H9 (cell line): ENCODE results near the gene ZBTB12. TPM values are rescaled to one million over a fixed set of nuclear protein-coding genes. Genes with fewer than 3 reads are reported as not detected.

ENCODE experiments used
- DNase-seq: peaks from one replicate; pipeline ENCODE4 v3.0.0-alpha.2; 2017
- H2AFZ ChIP-seq: one replicate; pipeline ENCODE4 v1.6.1; 2013; ENCODE audit warnings: mild to moderate bottlenecking, low read length, control low read depth, moderate library complexity
- H2AK5ac ChIP-seq: 2 replicates; pipeline ENCODE4 v1.6.1; 2013; ENCODE audit warnings: low read length, control low read depth, mixed read lengths; ENCODE audit not compliant: insufficient read length
- H2BK120ac ChIP-seq: one replicate; pipeline ENCODE4 v1.6.1; 2013; ENCODE audit warnings: low read depth, mild to moderate bottlenecking, low read length, control low read depth, inconsistent platforms; ENCODE audit not compliant: poor library complexity, severe bottlenecking
- H2BK12ac ChIP-seq: 2 replicates; pipeline ENCODE4 v1.6.1; 2013; ENCODE audit warnings: low read length, control low read depth, mixed read lengths, low read depth; ENCODE audit not compliant: insufficient read length
- H2BK15ac ChIP-seq: 2 replicates; pipeline ENCODE4 v1.6.1; 2013; ENCODE audit warnings: low read depth, low read length, control low read depth
- H2BK20ac ChIP-seq: one replicate; pipeline ENCODE4 v1.6.1; 2013; ENCODE audit warnings: low read depth, mild to moderate bottlenecking, low read length, control low read depth, inconsistent platforms; ENCODE audit not compliant: poor library complexity, severe bottlenecking
- H2BK5ac ChIP-seq: 2 replicates; pipeline ENCODE4 v1.6.1; 2013; ENCODE audit warnings: low read length, control low read depth, mixed read lengths; ENCODE audit not compliant: insufficient read length
- H3K14ac ChIP-seq: 2 replicates; pipeline ENCODE4 v1.6.1; 2013; ENCODE audit warnings: low read length, control low read depth; ENCODE audit not compliant: insufficient read depth
- H3K18ac ChIP-seq: 2 replicates; pipeline ENCODE4 v1.6.1; 2013; ENCODE audit warnings: low read depth, mild to moderate bottlenecking, mixed read lengths, low read length, control low read depth; ENCODE audit not compliant: insufficient read length
- H3K23ac ChIP-seq: 2 replicates; pipeline ENCODE4 v1.6.1; 2013; ENCODE audit warnings: low read length, control low read depth, mixed read lengths, low read depth; ENCODE audit not compliant: insufficient read length
- H3K23me2 ChIP-seq: 2 replicates; pipeline ENCODE4 v1.6.1; 2013; ENCODE audit warnings: low read depth, mild to moderate bottlenecking, mixed read lengths, low read length, control low read depth; ENCODE audit not compliant: insufficient read length, poor library complexity, severe bottlenecking
- H3K27ac ChIP-seq: 2 replicates; pipeline ENCODE4 v1.5.1; 2013; ENCODE audit warnings: low read length, control low read depth, mixed read lengths, low read depth; ENCODE audit not compliant: insufficient read length
- H3K27me3 ChIP-seq: 2 replicates; pipeline ENCODE4 v1.6.1; 2013; ENCODE audit warnings: low read length, control low read depth, inconsistent platforms; ENCODE audit not compliant: insufficient read depth
- H3K4ac ChIP-seq: 2 replicates; pipeline ENCODE4 v1.6.1; 2013; ENCODE audit warnings: low read depth, mild to moderate bottlenecking, control low read depth, inconsistent platforms, low read length, moderate library complexity
- H3K4me1 ChIP-seq: 2 replicates; pipeline ENCODE4 v1.6.1; 2013; ENCODE audit warnings: low read length, control low read depth, inconsistent platforms; ENCODE audit not compliant: insufficient read depth
- H3K4me2 ChIP-seq: 2 replicates; pipeline ENCODE4 v1.6.1; 2013; ENCODE audit warnings: low read length, control low read depth, mixed read lengths; ENCODE audit not compliant: insufficient read length, insufficient read depth
- H3K56ac ChIP-seq: 2 replicates; pipeline ENCODE4 v1.6.1; 2013; ENCODE audit warnings: low read depth, mild to moderate bottlenecking, mixed read lengths, low read length, control low read depth; ENCODE audit not compliant: insufficient read length
- H3K79me1 ChIP-seq: 2 replicates; pipeline ENCODE4 v1.6.1; 2013; ENCODE audit warnings: low read depth, mild to moderate bottlenecking, moderate library complexity, low read length, control low read depth, inconsistent platforms; ENCODE audit not compliant: insufficient read depth, poor library complexity, severe bottlenecking
- H3K79me2 ChIP-seq: 2 replicates; pipeline ENCODE4 v1.6.1; 2013; ENCODE audit warnings: low read length, control low read depth, inconsistent platforms; ENCODE audit not compliant: insufficient read depth
- H3K9ac ChIP-seq: 2 replicates; pipeline ENCODE4 v1.6.1; 2013; ENCODE audit warnings: low read length, control low read depth, mixed read lengths; ENCODE audit not compliant: insufficient read length; ENCODE audit errors: extremely low read depth
- H3K9me3 ChIP-seq: one replicate; pipeline ENCODE4 v1.6.1; 2013; ENCODE audit warnings: low read depth, low read length, inconsistent platforms; ENCODE audit not compliant: control insufficient read depth
- H3T11ph ChIP-seq: one replicate; pipeline ENCODE4 v1.6.1; 2013; ENCODE audit warnings: mild to moderate bottlenecking, low read length, control low read depth, inconsistent platforms
- H4K20me1 ChIP-seq: one replicate; pipeline ENCODE4 v1.6.1; 2013; ENCODE audit not compliant: control insufficient read depth, insufficient read length, insufficient read depth
- H4K5ac ChIP-seq: 2 replicates; pipeline ENCODE4 v1.6.1; 2013; ENCODE audit warnings: low read depth, mild to moderate bottlenecking, mixed read lengths, low read length, control low read depth; ENCODE audit not compliant: insufficient read length
- H4K8ac ChIP-seq: replicated peaks from 2 replicates; pipeline ENCODE4 v1.6.1; 2013; ENCODE audit warnings: low read length, control low read depth, mixed read lengths, low read depth; ENCODE audit not compliant: insufficient read length
- H4K91ac ChIP-seq: 2 replicates; pipeline ENCODE4 v1.6.1; 2013; ENCODE audit warnings: low read depth, mild to moderate bottlenecking, moderate library complexity, mixed read lengths, low read length, control low read depth; ENCODE audit not compliant: insufficient read length
- H3K27ac Mint-ChIP-seq, 3 experiments: 2 replicates in 2 of 3; 3 replicates in 1 of 3; pipeline ENCODE4 v1.8.0; 2020 to 2021; ENCODE audit warnings: mixed read lengths in 3 of 3, mild to moderate bottlenecking in 1 of 3, moderate library complexity in 1 of 3
- H3K27me3 Mint-ChIP-seq: 2 replicates; pipeline ENCODE4 v1.8.0; 2021; ENCODE audit warnings: low read depth, mild to moderate bottlenecking, moderate library complexity, mixed read lengths
- H3K36me3 Mint-ChIP-seq, 3 experiments: 2 replicates in 2 of 3; 3 replicates in 1 of 3; pipeline ENCODE4 v1.8.0; 2020 to 2021; ENCODE audit warnings: low read depth in 3 of 3, mixed read lengths in 3 of 3; ENCODE audit not compliant: insufficient read depth in 1 of 3
- H3K4me1 Mint-ChIP-seq, 2 experiments: 2 replicates each; pipeline ENCODE4 v1.8.0; 2020; ENCODE audit warnings: mixed read lengths in 2 of 2
- H3K4me3 Mint-ChIP-seq, 2 experiments: 2 replicates in 1 of 2; 3 replicates in 1 of 2; pipeline ENCODE4 v1.8.0; 2020 to 2021; ENCODE audit warnings: mild to moderate bottlenecking in 2 of 2, mixed read lengths in 2 of 2, moderate library complexity in 1 of 2
- H3K9me3 Mint-ChIP-seq, 2 experiments: 2 replicates in 1 of 2; 3 replicates in 1 of 2; pipeline ENCODE4 v1.8.0; 2020; ENCODE audit warnings: mild to moderate bottlenecking in 2 of 2, mixed read lengths in 2 of 2, moderate library complexity in 1 of 2
- WGBS: extraction: QIAGEN DNeasy Blood & Tissue Kit; methylation state at CpG from one replicate; pipeline ENCODE4 v1.1.7; 2013; ENCODE audit warnings: missing lambda C conversion rate, low lambda C conversion rate, mixed read lengths; ENCODE audit not compliant: insufficient read length; ENCODE audit errors: extremely low coverage; 5-methylcytosine and 5-hydroxymethylcytosine counted together
- total RNA-seq: library from RNA; stranded (reverse); gene quantifications from 2 replicates; pipeline ENCODE4 v1.2.1, GENCODE V29; 2021
- TF ChIP-seq, protein P1 (sequence below): fragments of 200-600 bp; sonication (generic); conservative IDR thresholded peaks from 3 replicates; pipeline ENCODE4 v1.8.0; 2021; ENCODE audit warnings: antibody characterized with exemption, mild to moderate bottlenecking

The ZBTB12 gene
- total RNA-seq, 1 experiment from 2014 or later: 31.0 TPM

DNA sequence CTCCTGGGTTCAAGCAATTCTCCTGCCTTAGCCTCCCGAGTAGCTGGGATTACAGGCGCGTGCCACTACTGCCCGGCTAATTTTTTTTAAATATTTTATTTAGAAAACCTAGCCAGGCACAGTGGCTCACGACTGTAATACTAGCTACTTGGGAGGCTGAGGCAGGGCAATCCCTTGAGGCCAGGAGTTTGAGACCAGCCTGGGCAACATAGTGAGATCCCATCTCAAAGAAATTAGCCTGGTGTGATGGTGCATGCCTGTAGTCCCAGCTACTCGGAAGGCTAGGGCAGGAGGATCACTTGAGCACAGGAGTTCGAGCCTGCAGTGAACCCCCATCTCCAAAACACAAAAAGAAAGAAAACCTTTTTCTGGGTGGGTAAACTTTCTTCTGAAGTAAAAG lies 25.5 kb downstream of the ZBTB12 start:
- TF ChIP-seq, protein P1, sequence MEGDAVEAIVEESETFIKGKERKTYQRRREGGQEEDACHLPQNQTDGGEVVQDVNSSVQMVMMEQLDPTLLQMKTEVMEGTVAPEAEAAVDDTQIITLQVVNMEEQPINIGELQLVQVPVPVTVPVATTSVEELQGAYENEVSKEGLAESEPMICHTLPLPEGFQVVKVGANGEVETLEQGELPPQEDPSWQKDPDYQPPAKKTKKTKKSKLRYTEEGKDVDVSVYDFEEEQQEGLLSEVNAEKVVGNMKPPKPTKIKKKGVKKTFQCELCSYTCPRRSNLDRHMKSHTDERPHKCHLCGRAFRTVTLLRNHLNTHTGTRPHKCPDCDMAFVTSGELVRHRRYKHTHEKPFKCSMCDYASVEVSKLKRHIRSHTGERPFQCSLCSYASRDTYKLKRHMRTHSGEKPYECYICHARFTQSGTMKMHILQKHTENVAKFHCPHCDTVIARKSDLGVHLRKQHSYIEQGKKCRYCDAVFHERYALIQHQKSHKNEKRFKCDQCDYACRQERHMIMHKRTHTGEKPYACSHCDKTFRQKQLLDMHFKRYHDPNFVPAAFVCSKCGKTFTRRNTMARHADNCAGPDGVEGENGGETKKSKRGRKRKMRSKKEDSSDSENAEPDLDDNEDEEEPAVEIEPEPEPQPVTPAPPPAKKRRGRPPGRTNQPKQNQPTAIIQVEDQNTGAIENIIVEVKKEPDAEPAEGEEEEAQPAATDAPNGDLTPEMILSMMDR: no peak
- H3K79me2 ChIP-seq: no peaks in the 10 kb centered on the region
- H2BK5ac ChIP-seq: no peak overlapping the region
- H2AK5ac ChIP-seq: no peak overlapping the region
- Mint-ChIP-seq H3K27ac (no peak overlapping the region), H3K27me3 (no peaks in the 10 kb centered on the region; the same call in 1 of the 2 replicates), H3K9me3 (no peaks in the 10 kb centered on the region), H3K36me3 (peaks cover 14 to 20% (median 17%) of the 10 kb centered on the region in 3 experiments; a peak in 6 of 7 replicates), H3K4me3 (no peak overlapping the region), H3K4me1 (peaks cover 4 to 32% of the 10 kb centered on the region in 2 experiments)
- H2AFZ ChIP-seq: no peak overlapping the region
- no peak overlapping the region for H3K9ac ChIP-seq
- H2BK12ac ChIP-seq: no peak overlapping the region
- H3K14ac ChIP-seq: no peak overlapping the region
- H4K5ac ChIP-seq: no peak overlapping the region
- H3K4ac ChIP-seq: no peak overlapping the region
- no peak overlapping the region for H3K4me2 ChIP-seq
- no peak overlapping the region for H2BK20ac ChIP-seq
- no peaks in the 10 kb centered on the region for H4K20me1 ChIP-seq
- H3K79me1 ChIP-seq: no peaks in the 10 kb centered on the region
- H3T11ph ChIP-seq: no peak overlapping the region
- no peaks in the 10 kb centered on the region; the same call in 1 of the 2 replicates for H3K4me1 ChIP-seq
- no CpG with 5 or more reads among the region's 7 CpGs for WGBS
- no peak overlapping the region for H2BK15ac ChIP-seq
- H2BK120ac ChIP-seq: no peak overlapping the region
- H3K27ac ChIP-seq: no peak overlapping the region
- no peaks in the 10 kb centered on the region for H3K27me3 ChIP-seq
- H3K56ac ChIP-seq: no peak overlapping the region
- H3K23ac ChIP-seq: no peak overlapping the region
- no peak overlapping the region for H4K91ac ChIP-seq
- H3K9me3 ChIP-seq: no peaks in the 10 kb centered on the region
- no peak overlapping the region for H4K8ac ChIP-seq
- no peaks in the 10 kb centered on the region for H3K23me2 ChIP-seq
- H3K18ac ChIP-seq: no peak overlapping the region
- no peak for DNase-seq
